CD1c-positive myeloid dendritic cell (primary cell): ENCODE results near the gene NOL4L.

Experiments used
- DNase-seq: peaks from one replicate; pipeline ENCODE4 v3.0.0-alpha.2; 2016; ENCODE audit errors: extremely low spot score

The NOL4L gene

DNA sequence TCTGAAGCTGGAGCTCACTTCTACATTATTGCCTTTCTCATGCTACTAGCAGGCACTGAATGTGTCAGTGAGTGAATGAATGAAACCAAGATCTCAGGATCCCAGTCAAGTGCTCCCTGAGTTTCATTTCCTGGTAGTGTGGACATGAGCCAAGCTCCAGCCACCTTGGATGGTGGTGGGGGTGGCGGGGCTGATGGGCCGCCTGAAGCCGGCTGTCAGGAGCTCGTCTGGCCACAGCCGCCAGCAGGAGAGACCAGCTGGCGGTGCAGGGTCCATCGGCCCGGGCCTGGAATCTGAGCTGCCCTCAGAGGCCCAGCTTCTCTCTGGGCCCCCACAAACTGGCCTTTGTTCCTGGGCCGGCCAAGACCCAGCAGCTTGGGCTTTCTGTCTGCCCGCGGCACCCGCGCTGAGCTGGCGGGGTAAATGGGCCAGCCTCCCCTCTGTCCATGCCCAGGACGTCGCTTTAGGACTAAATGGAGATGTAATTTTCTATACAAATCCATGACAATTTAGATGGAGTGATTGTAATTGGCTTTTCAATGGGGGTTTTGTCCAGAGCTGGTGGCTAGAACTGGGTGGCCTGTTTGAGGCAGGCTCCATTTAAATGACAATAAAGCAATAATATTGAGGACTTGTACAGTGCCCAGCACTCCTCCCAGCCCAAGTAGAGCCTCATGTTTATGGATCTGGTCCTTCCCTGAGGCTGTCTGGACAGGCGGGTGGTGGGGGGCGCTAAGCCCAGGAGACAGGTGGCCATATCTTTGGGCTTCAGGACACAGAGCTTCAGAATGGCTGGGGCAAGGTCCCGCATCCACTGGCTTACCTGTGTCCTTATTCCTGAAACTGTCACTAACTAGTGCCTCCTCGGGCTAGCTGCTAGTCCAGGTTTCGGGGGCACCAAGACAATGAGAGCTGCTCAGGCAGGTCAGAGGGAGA lies 43.5 kb downstream of the NOL4L start:
- DNase-seq = no peak

- peak; percentile 41 for DNase-seq
Measured at GRCh38 chr20:32539817-32540675, 45.1 kb downstream of the NOL4L start.

- DNase-seq = peak; percentile 71
Measured at GRCh38 chr20:32539026-32539816, 45.9 kb downstream of the NOL4L start.

GRCh38 chr20:32538526-32538939 lies 46.6 kb downstream of the NOL4L start:
- no peak for DNase-seq

- DNase-seq = no peak
Measured at GRCh38 chr20:32537657-32538525, 47.2 kb downstream of the NOL4L start.

GRCh38 chr20:32536851-32537656 lies 48.1 kb downstream of the NOL4L start:
- peak; percentile 46 for DNase-seq

- DNase-seq = peak; percentile 64
Measured at GRCh38 chr20:32535953-32536823, 48.9 kb downstream of the NOL4L start.

DNA sequence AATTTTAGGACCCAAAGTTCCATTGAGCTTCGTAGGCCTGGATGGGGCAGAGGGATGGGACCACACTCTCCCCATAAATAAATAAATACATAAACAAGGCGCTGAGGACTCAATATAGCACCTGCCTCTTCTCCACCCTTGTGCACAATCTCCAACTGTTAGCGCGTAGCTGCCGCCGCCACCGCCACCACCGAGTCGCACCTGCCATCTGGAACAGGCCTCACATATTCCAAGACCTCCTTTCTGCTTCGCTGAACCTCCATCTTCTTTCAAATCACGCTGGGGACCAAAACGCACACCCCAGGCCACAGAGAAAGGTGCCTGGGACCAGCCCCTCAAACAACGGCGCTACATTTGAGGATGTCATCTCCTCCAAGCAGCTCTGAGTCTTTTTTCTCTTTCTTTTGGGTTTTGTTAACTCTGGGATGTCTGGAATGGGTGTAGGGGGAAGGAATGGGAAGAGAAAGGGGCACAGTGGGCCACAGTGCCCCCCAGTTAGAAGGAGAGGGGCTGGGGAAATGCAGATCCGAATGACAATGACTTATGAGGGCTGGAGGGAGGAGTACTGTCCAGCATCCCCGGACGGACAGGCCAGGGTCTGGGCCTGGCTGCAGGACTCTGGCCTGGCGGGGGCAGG lies 49.7 kb downstream of the NOL4L start:
- no peak for DNase-seq

DNA sequence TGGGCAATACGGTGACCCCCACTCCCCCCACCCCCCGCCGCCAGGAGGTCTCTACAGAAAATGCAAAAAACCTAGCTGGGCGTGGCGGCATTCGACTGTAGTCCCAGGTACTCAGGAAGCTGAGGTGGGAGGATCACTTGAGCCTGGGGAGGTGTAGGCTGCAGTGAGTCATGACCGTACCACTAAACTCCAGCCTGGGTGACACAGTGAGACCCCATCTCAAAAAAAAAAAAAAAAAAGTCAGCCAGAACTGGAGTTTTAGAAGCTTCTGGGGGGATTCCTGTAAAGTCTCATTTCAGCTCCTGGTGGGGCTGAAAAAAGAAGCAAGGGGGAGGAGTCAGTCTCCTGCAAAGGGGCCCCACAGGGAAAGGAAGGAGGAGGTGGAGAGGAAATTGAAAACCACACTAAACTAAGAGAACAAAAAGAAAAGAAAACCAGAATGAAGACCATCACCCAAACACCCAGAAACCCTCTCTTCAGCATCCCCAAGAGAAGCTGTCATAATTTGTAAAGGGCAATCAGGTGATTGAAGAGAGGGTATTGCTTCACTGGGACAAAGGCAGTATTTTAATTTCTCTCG lies 50.4 kb downstream of the NOL4L start:
- DNase-seq = no peak

- no peak for DNase-seq
Measured at GRCh38 chr20:32533732-32534131, 51.4 kb downstream of the NOL4L start.

GRCh38 chr20:32532246-32532645 lies 52.9 kb downstream of the NOL4L start:
- DNase-seq = no peak

DNA sequence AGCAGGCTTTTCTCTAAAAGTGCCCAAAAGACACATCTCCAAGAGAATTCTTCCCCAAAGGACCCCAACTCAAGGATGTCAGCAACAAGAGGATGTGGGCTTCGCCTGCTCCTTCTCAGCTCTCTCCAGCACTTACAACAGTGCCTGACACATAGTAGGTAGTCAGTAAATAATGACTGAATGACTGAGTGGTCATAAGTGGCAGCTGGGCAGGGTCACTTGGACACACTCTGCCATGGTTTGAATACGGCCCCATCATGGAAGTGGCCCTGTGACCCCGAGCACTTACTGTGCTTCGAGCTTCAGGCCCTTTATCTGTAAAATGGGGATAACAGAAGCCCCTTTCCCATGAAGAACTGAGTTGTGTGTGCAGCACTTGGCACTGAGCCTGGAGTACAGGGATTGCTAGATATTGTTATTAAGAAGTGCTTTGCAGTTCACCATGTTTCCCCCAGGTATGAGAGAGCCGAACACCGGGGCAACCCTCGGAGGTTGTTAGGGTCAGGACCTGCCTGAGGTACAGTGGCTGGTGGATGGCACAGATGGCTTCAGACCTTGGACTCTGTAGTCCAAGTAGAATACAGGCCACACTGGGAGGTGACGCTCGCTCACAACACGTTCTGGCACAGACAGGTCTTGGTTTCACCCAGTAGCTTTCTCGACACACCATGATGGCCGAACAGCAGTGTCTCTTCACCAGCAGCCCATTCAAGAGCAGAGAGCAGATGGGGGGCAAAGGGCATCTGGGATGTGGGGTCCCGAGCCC lies 56.0 kb downstream of the NOL4L start:
- no peak for DNase-seq

DNA sequence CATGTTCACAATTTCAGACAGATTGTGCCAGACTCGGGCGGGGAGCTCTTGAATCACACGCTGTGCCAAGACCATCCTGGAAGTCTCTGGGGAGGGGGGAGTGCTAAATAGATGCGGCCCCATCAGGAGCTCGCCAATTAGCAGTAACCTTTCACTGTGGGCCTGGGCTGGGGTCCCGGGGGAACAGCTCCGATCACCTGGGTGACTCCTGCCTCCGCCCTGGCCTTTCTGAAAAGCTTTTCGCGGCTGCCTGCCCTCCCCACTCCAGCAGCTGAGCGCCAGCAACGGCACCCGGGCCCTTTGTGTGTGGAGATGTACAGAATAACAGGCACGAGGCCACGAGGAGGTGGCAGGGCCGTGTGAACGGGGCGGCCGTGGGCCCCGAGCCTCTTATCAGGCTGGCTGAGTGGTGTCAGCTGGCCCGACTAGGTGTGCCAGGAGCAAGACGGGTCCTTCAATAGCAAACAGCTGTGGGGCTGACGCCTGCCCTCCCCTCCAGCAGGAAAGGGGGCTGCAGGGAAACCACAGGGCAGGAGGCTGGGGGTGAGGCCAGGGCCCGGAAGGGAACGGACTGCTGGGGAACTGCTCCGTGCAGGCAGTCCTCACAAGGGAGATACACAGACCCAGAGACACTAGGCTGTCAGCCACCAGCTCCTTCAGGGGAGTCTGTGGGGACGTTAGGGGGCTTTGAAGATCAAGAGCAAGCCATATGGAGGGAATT lies 56.8 kb downstream of the NOL4L start:
- DNase-seq = no peak

- DNase-seq = no peak
Measured at GRCh38 chr20:32527447-32528055, 57.6 kb downstream of the NOL4L start.

GRCh38 chr20:32527052-32527446 lies 58.1 kb downstream of the NOL4L start:
- peak; percentile 33 for DNase-seq

- DNase-seq = peak; percentile 50
Measured at GRCh38 chr20:32526541-32526940, 58.6 kb downstream of the NOL4L start.
